GM12874 (cell line): ENCODE data around the gene CACNA1H.

Experiments used
- TF ChIP-seq, protein P1 (sequence below): IDR thresholded peaks from 2 replicates; pipeline ENCODE4 v1.5.1; 2011; ENCODE audit warnings: low read depth, mild to moderate bottlenecking, control low read depth, low read length, moderate library complexity; ENCODE audit not compliant: insufficient read depth

CACNA1H gene

DNA sequence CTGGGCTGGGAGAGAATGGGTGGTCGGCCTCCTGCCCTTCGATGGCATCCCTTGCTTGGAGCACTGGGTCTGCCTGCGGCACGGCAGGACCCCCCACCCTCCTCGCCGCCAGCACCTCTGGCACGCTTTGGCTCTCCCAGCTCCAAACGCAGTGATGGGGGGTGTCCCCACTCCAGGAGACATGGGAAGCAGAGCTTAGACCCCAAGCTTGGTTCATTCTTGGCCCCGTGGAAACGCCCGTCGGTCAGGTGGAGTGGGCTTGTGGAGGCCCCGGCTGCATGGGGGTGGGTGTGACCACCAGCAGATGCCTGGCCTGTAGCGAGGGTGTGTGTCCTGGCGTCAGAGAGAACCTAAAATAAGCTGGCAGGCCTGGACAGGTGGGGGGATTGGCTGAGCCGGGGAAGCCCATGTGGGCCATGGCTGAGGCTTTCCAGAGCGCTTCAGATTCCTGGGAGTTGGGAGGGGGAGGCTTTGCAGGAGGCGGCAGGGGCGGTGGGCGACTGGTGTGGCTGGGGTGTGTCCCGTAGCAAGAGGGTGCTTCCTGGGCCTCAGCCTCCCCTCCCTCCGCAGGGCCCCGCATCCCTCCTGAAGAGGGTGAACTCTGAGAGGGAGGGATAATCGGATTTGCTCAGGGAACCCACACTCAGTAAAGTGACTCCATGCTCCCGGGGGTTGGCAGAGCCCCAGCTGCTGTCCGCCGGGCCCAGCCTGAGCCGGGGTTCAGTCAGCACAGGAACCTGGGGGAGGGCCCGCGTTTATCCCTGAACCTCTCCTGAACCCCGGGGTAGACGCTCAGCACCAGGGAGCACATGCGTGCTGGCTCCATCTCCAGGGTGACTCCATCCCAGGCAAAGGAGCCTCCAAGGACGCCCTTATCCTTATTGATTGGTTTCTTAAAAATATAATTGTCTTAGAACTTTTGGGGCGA lies 3.4 kb downstream of the CACNA1H start:
- TF ChIP-seq, protein P1, sequence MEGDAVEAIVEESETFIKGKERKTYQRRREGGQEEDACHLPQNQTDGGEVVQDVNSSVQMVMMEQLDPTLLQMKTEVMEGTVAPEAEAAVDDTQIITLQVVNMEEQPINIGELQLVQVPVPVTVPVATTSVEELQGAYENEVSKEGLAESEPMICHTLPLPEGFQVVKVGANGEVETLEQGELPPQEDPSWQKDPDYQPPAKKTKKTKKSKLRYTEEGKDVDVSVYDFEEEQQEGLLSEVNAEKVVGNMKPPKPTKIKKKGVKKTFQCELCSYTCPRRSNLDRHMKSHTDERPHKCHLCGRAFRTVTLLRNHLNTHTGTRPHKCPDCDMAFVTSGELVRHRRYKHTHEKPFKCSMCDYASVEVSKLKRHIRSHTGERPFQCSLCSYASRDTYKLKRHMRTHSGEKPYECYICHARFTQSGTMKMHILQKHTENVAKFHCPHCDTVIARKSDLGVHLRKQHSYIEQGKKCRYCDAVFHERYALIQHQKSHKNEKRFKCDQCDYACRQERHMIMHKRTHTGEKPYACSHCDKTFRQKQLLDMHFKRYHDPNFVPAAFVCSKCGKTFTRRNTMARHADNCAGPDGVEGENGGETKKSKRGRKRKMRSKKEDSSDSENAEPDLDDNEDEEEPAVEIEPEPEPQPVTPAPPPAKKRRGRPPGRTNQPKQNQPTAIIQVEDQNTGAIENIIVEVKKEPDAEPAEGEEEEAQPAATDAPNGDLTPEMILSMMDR, result no peak

DNA sequence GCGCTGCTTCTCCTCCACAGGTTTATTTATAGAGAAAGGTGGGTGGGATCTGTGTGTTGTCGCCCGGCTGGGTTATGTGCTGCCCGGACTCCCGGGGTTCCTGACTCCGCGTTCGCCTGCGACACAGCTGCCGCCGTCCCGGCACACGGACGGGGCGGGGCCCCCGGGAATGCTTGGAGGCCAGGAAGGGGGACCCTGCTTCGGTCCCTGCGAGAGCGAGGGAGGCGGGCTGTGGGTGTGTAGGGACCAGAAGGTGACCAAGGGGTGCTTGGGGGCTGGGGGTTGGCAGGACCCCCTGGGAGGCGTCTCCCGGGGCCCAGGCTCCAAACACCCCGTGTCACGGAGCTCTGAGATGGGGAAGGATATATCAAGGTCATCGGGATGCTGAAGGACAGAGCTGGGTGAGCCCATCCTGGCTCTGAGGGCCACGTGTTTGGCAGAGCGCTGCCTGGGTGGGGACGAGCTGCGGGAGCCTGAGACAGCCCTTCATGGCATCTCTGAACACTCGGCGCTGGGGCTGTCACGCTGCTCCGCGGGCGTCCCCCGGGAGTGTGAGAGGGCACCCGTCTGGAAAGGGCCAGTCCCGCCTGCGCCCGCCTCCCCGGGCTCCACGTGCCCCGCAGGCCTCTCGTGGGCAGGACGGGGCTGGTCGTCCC lies 4.2 kb downstream of the CACNA1H start:
- TF ChIP-seq, protein P1, result no peak

GRCh38 chr16:1157639-1158455 lies 4.9 kb downstream of the CACNA1H start:
- TF ChIP-seq, protein P1, result no peak

DNA sequence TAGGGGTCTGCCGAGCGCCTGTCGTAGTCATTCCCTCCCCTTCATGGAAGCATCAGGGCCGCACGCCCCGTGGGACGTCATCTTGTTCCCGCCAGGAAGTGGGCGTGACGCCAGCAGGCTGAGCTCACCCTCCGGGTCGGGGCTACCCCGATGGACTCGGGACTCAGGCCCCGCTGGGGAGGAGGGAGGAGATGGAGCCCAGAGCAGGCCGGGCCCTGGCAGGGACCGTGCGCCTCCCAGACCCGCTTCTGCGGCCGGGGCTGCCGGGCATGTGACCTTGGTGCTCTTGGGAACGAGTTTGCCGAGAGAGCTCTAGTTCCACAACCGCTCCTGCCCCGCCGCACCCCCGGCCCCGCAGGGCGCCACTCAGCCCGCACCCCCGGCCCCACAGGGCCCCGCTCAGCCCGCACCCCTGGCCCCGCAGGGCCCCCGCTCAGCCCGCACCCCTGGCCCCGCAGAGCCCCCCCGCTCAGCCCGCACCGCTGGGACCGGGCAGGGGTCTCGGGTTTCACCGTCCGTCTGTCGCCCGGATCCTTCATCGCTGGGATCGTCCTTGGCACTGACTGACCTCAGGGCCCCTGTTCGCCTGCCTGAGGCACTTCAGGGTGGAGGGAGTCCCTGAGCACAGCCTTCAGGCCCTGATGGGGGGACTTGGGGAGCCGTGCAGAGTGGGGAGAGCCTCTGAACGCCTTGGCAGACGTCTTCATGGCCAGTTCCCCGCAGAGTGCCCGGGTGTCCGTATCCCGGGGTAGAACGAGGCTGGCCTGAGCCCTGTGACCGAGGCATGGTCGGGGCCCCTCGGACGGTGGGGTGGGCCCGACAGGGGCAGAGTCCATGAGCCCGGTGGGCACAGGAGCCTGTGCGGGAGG lies 5.8 kb downstream of the CACNA1H start:
- TF ChIP-seq, protein P1, result no peak

DNA sequence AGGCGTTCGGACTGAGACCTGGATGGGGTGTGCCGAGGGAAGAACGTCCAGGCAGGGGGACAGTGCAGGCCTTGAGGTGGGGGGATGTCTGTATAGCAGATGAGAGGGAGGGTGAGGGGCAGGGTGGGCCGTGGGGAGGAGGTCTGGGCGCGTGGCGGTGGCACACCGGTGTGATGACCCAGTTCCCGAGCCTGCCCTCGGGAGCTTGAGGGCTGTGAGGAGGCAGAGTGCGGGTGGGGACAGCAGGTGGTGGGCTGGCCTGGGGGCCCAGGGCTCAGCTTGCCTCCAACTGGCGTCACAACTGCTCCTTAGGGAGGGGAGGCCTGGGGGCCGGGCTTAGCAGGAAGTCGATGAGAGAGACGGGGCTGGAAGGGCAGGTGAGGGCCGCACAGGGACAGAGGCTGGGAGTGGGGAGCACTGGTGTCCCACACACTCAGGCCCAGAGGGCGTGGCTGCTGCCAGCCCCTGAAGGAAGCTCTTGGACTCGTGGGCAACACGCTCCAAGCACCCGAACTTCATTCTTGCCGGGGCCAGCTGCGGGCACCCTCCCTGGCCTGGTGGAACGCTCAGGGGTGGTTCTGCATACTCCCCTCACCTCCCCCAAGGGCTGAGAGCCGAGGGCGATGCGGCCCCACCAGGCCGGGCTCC lies 6.5 kb downstream of the CACNA1H start:
- TF ChIP-seq, protein P1, result no peak

GRCh38 chr16:1159973-1160772 lies 7.3 kb downstream of the CACNA1H start:
- TF ChIP-seq, protein P1, result no peak
